Cardiac fibroblast (primary cell): ENCODE data around the gene SMARCE1.

Experiments used
- DNase-seq, 2 donors: peaks; one replicate each; pipeline versions ENCODE4 v3.0.0 to v3.0.0-alpha.2; 2010; ENCODE audit warnings: low read depth in 2 of 2
- H3K4me3 ChIP-seq, 2 donors: replicated peaks in 1 of 2; 1 replicate in 1 of 2; 2 replicates in 1 of 2; pipeline ENCODE4 v1.5.1; 2011; ENCODE audit warnings: low read depth in 2 of 2, low read length in 2 of 2, mild to moderate bottlenecking in 2 of 2, moderate library complexity in 1 of 2
- CTCF ChIP-seq: IDR thresholded peaks from one replicate; pipeline ENCODE4 v1.5.1; 2011; ENCODE audit warnings: low read depth, mild to moderate bottlenecking, low read length, inconsistent platforms

The SMARCE1 gene

GRCh38 chr17:40666331-40666730 is 18.7 kb upstream of the SMARCE1 start:
- DNase-seq = no peak
- no peak overlapping the region for H3K4me3 ChIP-seq
- TF ChIP-seq CTCF = no peak

- TF ChIP-seq CTCF = no peak
These were observed 17.1 kb upstream of the SMARCE1 start, which contains the start of gene KRT222 for GRCh38 chr17:40664582-40665333. Gene KRT222 (minus strand): TSS chr17:40665177. CDS start chr17:40665099, 78 bp downstream.

GRCh38 chr17:40663252-40663651 is 15.6 kb upstream of the SMARCE1 start:
- no peak for DNase-seq
- no peak for TF ChIP-seq CTCF
- H3K4me3 ChIP-seq = no peak overlapping the region

More at GRCh38 chr17:40664582-40665333, 17.1 kb upstream of the SMARCE1 start, which contains the start of gene KRT222:
- DNase-seq = no peak
- H3K4me3 ChIP-seq = no peak within 1 kb of the TSS

- H3K4me3 ChIP-seq = no peak overlapping the region
- no peak for TF ChIP-seq CTCF
- DNase-seq = no peak
These were observed 12.3 kb upstream of the SMARCE1 start for GRCh38 chr17:40659911-40660310.

- no peak overlapping the region for H3K4me3 ChIP-seq
- DNase-seq = no peak
- TF ChIP-seq CTCF = no peak
These were observed 10.8 kb upstream of the SMARCE1 start for GRCh38 chr17:40658396-40658795.

- no peak overlapping the region for H3K4me3 ChIP-seq
- TF ChIP-seq CTCF = no peak
- DNase-seq = no peak
These were observed 4.3 kb upstream of the SMARCE1 start for GRCh38 chr17:40651939-40652338.
